OCI-LY7 (cell line): ENCODE results near the gene KCNMB2.

Source experiments
- CTCF ChIP-seq: fragments of 200-600 bp; sonication (generic); conservative IDR thresholded peaks from 2 replicates; pipeline ENCODE4 v1.5.1; 2014; ENCODE audit warnings: mild to moderate bottlenecking, antibody characterized with exemption, low read length, moderate library complexity, mixed read lengths
- EZH2phosphoT487 ChIP-seq: fragments of 200-600 bp; sonication (generic); IDR thresholded peaks from 2 replicates; pipeline ENCODE4 v1.6.1; 2018; ENCODE audit warnings: low read depth, borderline replicate concordance, mild to moderate bottlenecking, mixed run types, antibody characterized with exemption, low read length, moderate library complexity, mixed read lengths

GRCh38 chr3:178735032-178735674, 198.9 kb downstream of the KCNMB2 start:
- TF ChIP-seq CTCF (no peak), EZH2phosphoT487 (no peak)
